VCaP (cell line): ENCODE data around the gene PHC3.
A peak's percentile ranks its signal among the peaks of the same experiment; 100 is the strongest.

Source experiments
- H3K27ac ChIP-seq: fragments of 450-650 bp; 2 replicates; pipeline ENCODE4 v1.5.1; 2017
- CTCF ChIP-seq: fragments of 450-650 bp; conservative IDR thresholded peaks from 2 replicates; pipeline ENCODE4 v1.5.1; 2017; ENCODE audit warnings: mild to moderate bottlenecking, moderate library complexity

PHC3 gene

GRCh38 chr3:170179432-170179831 lies 2.1 kb downstream of the PHC3 start:
- H3K27ac ChIP-seq = peak overlapping the region; percentile 93

GRCh38 chr3:170178651-170179050 lies 2.9 kb downstream of the PHC3 start:
- no peak overlapping the region; the same call in 1 of the 2 replicates for H3K27ac ChIP-seq
- no peak for TF ChIP-seq CTCF

More at GRCh38 chr3:170179432-170179831, 2.1 kb downstream of the PHC3 start:
- TF ChIP-seq CTCF = no peak

- H3K27ac ChIP-seq = no peak overlapping the region
Measured at GRCh38 chr3:170171563-170171962, 10.0 kb downstream of the PHC3 start.

GRCh38 chr3:170164717-170165116 lies 16.8 kb downstream of the PHC3 start:
- TF ChIP-seq CTCF = no peak
- H3K27ac ChIP-seq = no peak overlapping the region

More at GRCh38 chr3:170171563-170171962, 10.0 kb downstream of the PHC3 start:
- no peak for TF ChIP-seq CTCF

- no peak overlapping the region for H3K27ac ChIP-seq
- TF ChIP-seq CTCF = no peak
Measured at GRCh38 chr3:170163956-170164645, 17.4 kb downstream of the PHC3 start.

GRCh38 chr3:170162630-170163029 lies 18.9 kb downstream of the PHC3 start:
- no peak overlapping the region for H3K27ac ChIP-seq
- TF ChIP-seq CTCF = no peak

GRCh38 chr3:170162052-170162451 lies 19.5 kb downstream of the PHC3 start:
- H3K27ac ChIP-seq = no peak overlapping the region
- no peak for TF ChIP-seq CTCF
